ENCODE measurements around the gene RIPK4.

GRCh38 chr21:41720250-41720649, 46.6 kb downstream of the RIPK4 start:
- TF ChIP-seq, protein P1, sequence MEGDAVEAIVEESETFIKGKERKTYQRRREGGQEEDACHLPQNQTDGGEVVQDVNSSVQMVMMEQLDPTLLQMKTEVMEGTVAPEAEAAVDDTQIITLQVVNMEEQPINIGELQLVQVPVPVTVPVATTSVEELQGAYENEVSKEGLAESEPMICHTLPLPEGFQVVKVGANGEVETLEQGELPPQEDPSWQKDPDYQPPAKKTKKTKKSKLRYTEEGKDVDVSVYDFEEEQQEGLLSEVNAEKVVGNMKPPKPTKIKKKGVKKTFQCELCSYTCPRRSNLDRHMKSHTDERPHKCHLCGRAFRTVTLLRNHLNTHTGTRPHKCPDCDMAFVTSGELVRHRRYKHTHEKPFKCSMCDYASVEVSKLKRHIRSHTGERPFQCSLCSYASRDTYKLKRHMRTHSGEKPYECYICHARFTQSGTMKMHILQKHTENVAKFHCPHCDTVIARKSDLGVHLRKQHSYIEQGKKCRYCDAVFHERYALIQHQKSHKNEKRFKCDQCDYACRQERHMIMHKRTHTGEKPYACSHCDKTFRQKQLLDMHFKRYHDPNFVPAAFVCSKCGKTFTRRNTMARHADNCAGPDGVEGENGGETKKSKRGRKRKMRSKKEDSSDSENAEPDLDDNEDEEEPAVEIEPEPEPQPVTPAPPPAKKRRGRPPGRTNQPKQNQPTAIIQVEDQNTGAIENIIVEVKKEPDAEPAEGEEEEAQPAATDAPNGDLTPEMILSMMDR (IDR thresholded peaks at IDR 0.05): no peak
- TF ChIP-seq POLR2A (IDR thresholded peaks at IDR 0.05): no peak

Data from ovary (tissue), 3 donors.